ENCODE results near the gene ABCC9.

The ABCC9 gene

GRCh38 chr12:21877293-21877982 lies 63.8 kb downstream of the ABCC9 start:
- DNase-seq (ENCODE audit: low read depth), result no peak

- DNase-seq (ENCODE audit: low read depth), result no peak
Observed at GRCh38 chr12:21865846-21866245, 75.4 kb downstream of the ABCC9 start.

- DNase-seq (ENCODE audit: low read depth), result no peak
Observed at GRCh38 chr12:21860534-21860933, 80.7 kb downstream of the ABCC9 start.

- DNase-seq (ENCODE audit: low read depth), result no peak
Observed at GRCh38 chr12:21860128-21860527, 81.1 kb downstream of the ABCC9 start.

GRCh38 chr12:21852251-21852650 lies 89.0 kb downstream of the ABCC9 start:
- DNase-seq (ENCODE audit: low read depth), result no peak

- no peak for DNase-seq (ENCODE audit: low read depth)
Observed at GRCh38 chr12:21851151-21851550, 90.1 kb downstream of the ABCC9 start.

GRCh38 chr12:21850419-21850818 lies 90.8 kb downstream of the ABCC9 start:
- no peak for DNase-seq (ENCODE audit: low read depth)

- DNase-seq (ENCODE audit: low read depth), result no peak
Observed at GRCh38 chr12:21849878-21850277, 91.3 kb downstream of the ABCC9 start.

GRCh38 chr12:21848192-21848591 lies 93.0 kb downstream of the ABCC9 start:
- no peak for DNase-seq (ENCODE audit: low read depth)

GRCh38 chr12:21843795-21844194 lies 97.4 kb downstream of the ABCC9 start:
- DNase-seq (ENCODE audit: low read depth), result no peak

- DNase-seq (ENCODE audit: low read depth), result no peak
Observed at GRCh38 chr12:21839776-21840175, 101.5 kb downstream of the ABCC9 start.

- no peak for DNase-seq (ENCODE audit: low read depth)
Observed at GRCh38 chr12:21837847-21838246, 103.4 kb downstream of the ABCC9 start.

- no peak for DNase-seq (ENCODE audit: low read depth)
Observed at GRCh38 chr12:21831791-21832344, 109.4 kb downstream of the ABCC9 start.

- no peak for DNase-seq (ENCODE audit: low read depth)
Observed at GRCh38 chr12:21828779-21829178, 112.4 kb downstream of the ABCC9 start.

GRCh38 chr12:21828136-21828775 lies 113.0 kb downstream of the ABCC9 start:
- DNase-seq (ENCODE audit: low read depth), result no peak

GRCh38 chr12:21827083-21827482 lies 114.1 kb downstream of the ABCC9 start:
- DNase-seq (ENCODE audit: low read depth), result no peak

- DNase-seq (ENCODE audit: low read depth), result no peak
Observed at GRCh38 chr12:21826618-21826910, 114.7 kb downstream of the ABCC9 start.

- DNase-seq (ENCODE audit: low read depth), result no peak
Observed at GRCh38 chr12:21825886-21826617, 115.2 kb downstream of the ABCC9 start.

- DNase-seq (ENCODE audit: low read depth), result no peak
Observed at GRCh38 chr12:21823581-21823980, 117.6 kb downstream of the ABCC9 start.

GRCh38 chr12:21819678-21820077 lies 121.5 kb downstream of the ABCC9 start:
- DNase-seq (ENCODE audit: low read depth), result no peak

GRCh38 chr12:21819236-21819635 lies 122.0 kb downstream of the ABCC9 start:
- no peak for DNase-seq (ENCODE audit: low read depth)

- DNase-seq (ENCODE audit: low read depth), result no peak
Observed at GRCh38 chr12:21818627-21819026, 122.6 kb downstream of the ABCC9 start.

Measured in activated T-helper 9 cell treated with anti-CD3 and anti-CD28 coated beads, Interleukin-2, amount 50 U/mL, for 16 hours (primary cell).